Measurements from ENCODE around the gene INPP5B. TPM values are rescaled to one million over a fixed set of nuclear protein-coding genes. Genes with fewer than 3 reads are reported as not detected.

INPP5B gene
- total and polyA plus RNA-seq, 2 donors: 23.1 to 24.8 TPM

DNA sequence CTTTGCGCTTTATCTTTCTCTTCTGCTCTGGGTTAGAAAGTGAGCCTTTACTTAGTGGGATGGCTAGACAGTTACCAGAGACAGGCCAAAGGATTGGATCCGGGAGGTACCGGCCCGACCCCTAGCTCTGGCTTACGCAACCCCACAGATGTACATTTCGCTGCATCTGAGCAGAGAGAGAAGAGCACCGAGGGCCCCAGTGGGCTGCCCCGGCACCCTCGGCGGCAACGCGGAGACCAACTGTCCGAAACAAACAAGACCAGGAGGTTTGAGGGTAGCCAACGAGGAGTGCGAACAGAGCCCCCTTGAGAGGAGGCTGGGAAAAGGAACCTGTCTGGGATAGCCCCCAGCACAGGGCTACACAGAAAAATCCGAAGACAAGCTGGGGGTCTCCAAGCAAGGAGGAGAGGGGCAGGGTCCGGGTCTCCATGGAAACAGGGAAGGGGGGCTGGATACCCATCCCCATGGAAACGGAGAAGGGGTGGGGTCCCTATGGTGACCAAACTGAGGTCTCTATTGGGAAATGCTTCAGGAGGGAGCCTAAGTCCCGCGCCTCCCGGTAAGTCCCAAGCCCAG lies 87.8 kb downstream of the INPP5B start:
- Histone ChIP-seq H3K36me3 (ENCODE audit: control insufficient read depth in 2 of 2, insufficient read depth in 2 of 2, low read length in 1 of 2) (peaks cover 10 to 16% of the 10 kb centered on the region in 2 donors), H3K4me1 (ENCODE audit: control insufficient read depth in 2 of 2, insufficient read depth in 2 of 2, low read length in 2 of 2) (peaks cover 6 to 10% of the 10 kb centered on the region in 2 donors), H3K27me3 (ENCODE audit: control insufficient read depth in 2 of 2, insufficient read depth in 1 of 2, low read length in 1 of 2) (no peaks in the 10 kb centered on the region), H3K27ac (ENCODE audit: low read depth in 1 of 2, low read length in 1 of 2) (peak overlapping the region; percentile 65 to 89), H3K9me3 (ENCODE audit: control insufficient read depth in 2 of 2, insufficient read depth in 1 of 2, low read length in 1 of 2) (no peaks in the 10 kb centered on the region), H3K4me3 (ENCODE audit: low read length in 2 of 2) (peak overlapping the region; percentile 84 to 95)
- WGBS: 3% methylated on average over 21 of the region's 21 CpGs
- DNase-seq (ENCODE audit: low read depth in 6 of 9, low spot score in 9 of 9): peak in 1 of 9 donors; percentile 14

DNA sequence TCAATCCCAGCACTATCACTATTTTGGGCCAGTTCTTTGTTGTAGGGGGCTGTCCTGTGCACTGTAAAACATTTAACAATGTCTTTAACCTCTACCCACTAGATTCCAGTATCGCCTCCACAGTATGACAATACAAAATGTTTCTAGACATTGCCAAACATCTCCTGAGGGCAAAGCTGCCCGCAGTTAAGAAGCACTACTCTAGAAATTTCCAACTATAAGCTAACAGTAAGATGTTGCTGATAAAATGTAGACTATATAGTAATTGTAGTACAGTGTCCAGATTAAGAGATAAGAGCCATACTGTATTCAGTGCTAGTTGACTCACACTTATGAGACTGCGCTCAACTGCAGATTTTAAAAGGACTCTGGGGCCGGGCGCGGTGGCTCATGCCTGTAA lies 92.4 kb downstream of the INPP5B start:
- H3K9me3 ChIP-seq (ENCODE audit: control insufficient read depth in 2 of 2, insufficient read depth in 1 of 2, low read length in 1 of 2): no peaks in the 10 kb centered on the region
- DNase-seq (ENCODE audit: low read depth in 6 of 9, low spot score in 9 of 9): no peak
- no peak overlapping the region for H3K4me3 ChIP-seq (ENCODE audit: low read length in 2 of 2)
- peaks cover 7 to 12% of the 10 kb centered on the region in 2 donors for H3K4me1 ChIP-seq (ENCODE audit: control insufficient read depth in 2 of 2, insufficient read depth in 2 of 2, low read length in 2 of 2)
- WGBS: 99% methylated on average over 6 of the region's 6 CpGs
- H3K27ac ChIP-seq (ENCODE audit: low read depth in 1 of 2, low read length in 1 of 2): no peak overlapping the region
- H3K27me3 ChIP-seq (ENCODE audit: control insufficient read depth in 2 of 2, insufficient read depth in 1 of 2, low read length in 1 of 2): no peaks in the 10 kb centered on the region
- peaks cover 7 to 12% of the 10 kb centered on the region in 2 donors for H3K36me3 ChIP-seq (ENCODE audit: control insufficient read depth in 2 of 2, insufficient read depth in 2 of 2, low read length in 1 of 2)

DNA sequence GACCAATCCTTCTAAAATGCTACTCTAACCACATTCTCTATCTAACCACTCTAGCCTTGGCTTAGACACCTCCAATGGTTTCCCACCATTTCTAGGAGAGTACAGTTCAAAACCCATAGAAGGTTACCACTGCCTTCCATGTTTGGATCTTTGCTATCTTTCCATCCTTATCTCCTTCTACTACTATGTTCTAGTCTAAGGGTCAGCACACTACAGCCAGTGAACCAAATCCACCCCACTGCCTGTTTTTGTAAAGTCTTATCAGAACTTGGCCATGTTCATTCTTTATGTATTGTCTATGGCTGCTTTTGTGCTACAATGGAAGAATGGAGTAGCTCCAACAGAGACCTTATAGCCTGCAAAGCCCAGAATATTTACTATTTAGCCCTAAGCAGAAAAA lies 93.7 kb downstream of the INPP5B start:
- Histone ChIP-seq H3K27me3 (ENCODE audit: control insufficient read depth in 2 of 2, insufficient read depth in 1 of 2, low read length in 1 of 2) (no peaks in the 10 kb centered on the region), H3K27ac (ENCODE audit: low read depth in 1 of 2, low read length in 1 of 2) (no peak overlapping the region), H3K9me3 (ENCODE audit: control insufficient read depth in 2 of 2, insufficient read depth in 1 of 2, low read length in 1 of 2) (no peaks in the 10 kb centered on the region), H3K4me3 (ENCODE audit: low read length in 2 of 2) (no peak overlapping the region), H3K36me3 (ENCODE audit: control insufficient read depth in 2 of 2, insufficient read depth in 2 of 2, low read length in 1 of 2) (peaks cover 7 to 12% of the 10 kb centered on the region in 2 donors), H3K4me1 (ENCODE audit: control insufficient read depth in 2 of 2, insufficient read depth in 2 of 2, low read length in 2 of 2) (peaks cover 2 to 6% of the 10 kb centered on the region in 2 donors)
- no peak for DNase-seq (ENCODE audit: low read depth in 6 of 9, low spot score in 9 of 9)

GRCh38 chr1:37851782-37852210 lies 95.1 kb downstream of the INPP5B start:
- peaks cover 6 to 8% of the 10 kb centered on the region in 2 donors for H3K4me1 ChIP-seq (ENCODE audit: control insufficient read depth in 2 of 2, insufficient read depth in 2 of 2, low read length in 2 of 2)
- H3K9me3 ChIP-seq (ENCODE audit: control insufficient read depth in 2 of 2, insufficient read depth in 1 of 2, low read length in 1 of 2): no peaks in the 10 kb centered on the region
- peaks cover 0 to 13% of the 10 kb centered on the region in 2 donors for H3K36me3 ChIP-seq (ENCODE audit: control insufficient read depth in 2 of 2, insufficient read depth in 2 of 2, low read length in 1 of 2)
- no peak overlapping the region for H3K4me3 ChIP-seq (ENCODE audit: low read length in 2 of 2)
- H3K27me3 ChIP-seq (ENCODE audit: control insufficient read depth in 2 of 2, insufficient read depth in 1 of 2, low read length in 1 of 2): no peaks in the 10 kb centered on the region
- WGBS: 46% methylated on average over 2 of the region's 2 CpGs
- H3K27ac ChIP-seq (ENCODE audit: low read depth in 1 of 2, low read length in 1 of 2): no peak overlapping the region
- no peak for DNase-seq (ENCODE audit: low read depth in 6 of 9, low spot score in 9 of 9)

GRCh38 chr1:37851262-37851661 lies 95.6 kb downstream of the INPP5B start:
- no peaks in the 10 kb centered on the region for H3K27me3 ChIP-seq (ENCODE audit: control insufficient read depth in 2 of 2, insufficient read depth in 1 of 2, low read length in 1 of 2)
- no peak for DNase-seq (ENCODE audit: low read depth in 6 of 9, low spot score in 9 of 9)
- H3K36me3 ChIP-seq (ENCODE audit: control insufficient read depth in 2 of 2, insufficient read depth in 2 of 2, low read length in 1 of 2): peaks cover 0 to 13% of the 10 kb centered on the region in 2 donors
- peak overlapping the region in 1 of 2 donors; percentile 5 for H3K27ac ChIP-seq (ENCODE audit: low read depth in 1 of 2, low read length in 1 of 2)
- no peaks in the 10 kb centered on the region for H3K9me3 ChIP-seq (ENCODE audit: control insufficient read depth in 2 of 2, insufficient read depth in 1 of 2, low read length in 1 of 2)
- peaks cover 7 to 12% of the 10 kb centered on the region in 2 donors for H3K4me1 ChIP-seq (ENCODE audit: control insufficient read depth in 2 of 2, insufficient read depth in 2 of 2, low read length in 2 of 2)
- H3K4me3 ChIP-seq (ENCODE audit: low read length in 2 of 2): no peak overlapping the region

DNA sequence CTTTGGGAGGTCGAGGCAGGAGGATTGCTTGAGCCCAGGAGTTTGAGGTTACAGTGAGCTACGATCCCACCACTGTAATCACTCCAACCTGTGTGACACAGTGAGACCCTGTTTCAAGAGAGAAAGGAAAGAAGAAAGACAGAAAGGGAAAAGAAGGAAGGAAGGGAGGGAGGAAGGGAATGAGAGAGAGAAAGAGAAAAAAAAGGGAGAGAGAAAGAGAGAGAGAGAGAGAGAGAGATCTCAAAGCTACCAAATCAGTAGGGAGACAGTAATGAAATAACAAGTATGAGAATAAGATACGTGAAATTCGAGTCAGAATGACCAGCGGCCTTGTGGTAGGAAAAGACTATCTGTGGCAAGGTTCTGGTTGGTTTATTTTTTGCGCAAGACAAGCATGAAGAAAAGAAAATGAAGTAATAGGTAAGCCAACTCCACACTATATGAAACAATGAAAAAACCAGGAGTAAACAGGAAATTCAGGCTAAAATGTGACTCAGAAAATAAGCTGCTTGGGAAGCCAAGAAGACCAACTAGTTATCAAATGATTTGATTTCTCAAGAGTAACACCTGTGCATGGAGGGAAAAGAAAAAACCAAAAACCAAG lies 96.4 kb downstream of the INPP5B start:
- Histone ChIP-seq H3K4me3 (ENCODE audit: low read length in 2 of 2) (no peak overlapping the region), H3K9me3 (ENCODE audit: control insufficient read depth in 2 of 2, insufficient read depth in 1 of 2, low read length in 1 of 2) (no peaks in the 10 kb centered on the region), H3K4me1 (ENCODE audit: control insufficient read depth in 2 of 2, insufficient read depth in 2 of 2, low read length in 2 of 2) (peaks cover 7 to 14% of the 10 kb centered on the region in 2 donors), H3K27ac (ENCODE audit: low read depth in 1 of 2, low read length in 1 of 2) (no peak overlapping the region), H3K36me3 (ENCODE audit: control insufficient read depth in 2 of 2, insufficient read depth in 2 of 2, low read length in 1 of 2) (peaks cover 0 to 13% of the 10 kb centered on the region in 2 donors), H3K27me3 (ENCODE audit: control insufficient read depth in 2 of 2, insufficient read depth in 1 of 2, low read length in 1 of 2) (no peaks in the 10 kb centered on the region)
- DNase-seq (ENCODE audit: low read depth in 6 of 9, low spot score in 9 of 9): no peak
- 96% methylated on average over 6 of the region's 6 CpGs for WGBS

DNA sequence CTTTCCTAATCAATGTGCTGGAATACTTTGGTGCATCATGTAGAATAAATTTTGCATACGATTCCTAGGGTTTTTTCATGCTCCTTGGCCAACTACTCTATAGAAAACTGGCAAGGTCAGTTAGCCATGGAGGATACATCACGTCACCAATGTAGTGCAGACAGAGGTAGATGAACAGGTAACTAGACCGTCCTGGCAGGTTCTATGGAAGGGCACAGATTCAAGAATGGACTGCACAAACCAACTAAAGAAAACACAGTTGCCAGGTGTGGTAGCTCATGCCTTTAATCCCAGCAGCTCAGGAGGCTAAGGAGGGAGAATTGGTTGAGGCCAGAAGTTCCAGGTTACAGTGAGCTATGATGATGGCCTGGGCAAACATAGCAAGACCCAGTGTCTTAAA lies 97.4 kb downstream of the INPP5B start:
- DNase-seq (ENCODE audit: low read depth in 6 of 9, low spot score in 9 of 9): no peak
- Histone ChIP-seq H3K9me3 (ENCODE audit: control insufficient read depth in 2 of 2, insufficient read depth in 1 of 2, low read length in 1 of 2) (no peaks in the 10 kb centered on the region), H3K4me1 (ENCODE audit: control insufficient read depth in 2 of 2, insufficient read depth in 2 of 2, low read length in 2 of 2) (peaks cover 7 to 14% of the 10 kb centered on the region in 2 donors), H3K36me3 (ENCODE audit: control insufficient read depth in 2 of 2, insufficient read depth in 2 of 2, low read length in 1 of 2) (peaks cover 0 to 9% of the 10 kb centered on the region in 2 donors), H3K27me3 (ENCODE audit: control insufficient read depth in 2 of 2, insufficient read depth in 1 of 2, low read length in 1 of 2) (no peaks in the 10 kb centered on the region), H3K27ac (ENCODE audit: low read depth in 1 of 2, low read length in 1 of 2) (no peak overlapping the region), H3K4me3 (ENCODE audit: low read length in 2 of 2) (no peak overlapping the region)
- WGBS: 99% methylated on average over 3 of the region's 3 CpGs

DNA sequence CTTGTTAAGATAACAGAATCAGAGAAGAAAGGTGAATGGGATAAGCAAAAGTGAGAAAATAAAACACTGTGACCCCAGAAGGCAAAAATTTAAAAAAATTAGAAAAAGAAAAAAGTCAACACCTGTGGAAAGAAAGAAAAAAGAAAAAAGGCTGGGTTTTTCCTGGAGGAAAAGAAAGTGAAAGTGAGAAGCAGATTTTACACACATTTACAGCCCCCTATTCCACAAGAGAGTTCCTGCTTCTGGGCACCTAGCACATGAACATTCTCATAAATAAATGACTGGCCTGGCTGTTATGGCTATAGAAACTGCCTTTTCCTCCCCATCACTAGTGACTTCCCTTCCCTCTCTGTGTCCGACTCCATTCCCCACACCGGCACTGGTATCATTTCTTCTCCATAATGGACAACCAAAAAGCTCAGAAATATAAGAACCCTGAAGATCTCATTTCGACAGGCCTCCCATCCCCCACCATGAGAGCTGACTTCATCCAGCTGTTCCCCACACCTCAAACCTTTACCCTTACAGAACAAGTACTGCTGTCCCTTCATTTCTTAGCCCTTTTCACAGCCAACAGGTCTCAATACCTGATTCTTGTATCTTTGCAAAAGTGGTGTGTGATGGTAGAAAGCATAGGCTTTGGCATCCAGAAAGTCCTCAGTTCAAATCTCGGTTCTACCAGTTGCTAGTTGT lies 100.1 kb downstream of the INPP5B start:
- Histone ChIP-seq H3K4me3 (ENCODE audit: low read length in 2 of 2) (no peak overlapping the region), H3K4me1 (ENCODE audit: control insufficient read depth in 2 of 2, insufficient read depth in 2 of 2, low read length in 2 of 2) (peaks cover 6 to 14% of the 10 kb centered on the region in 2 donors), H3K27ac (ENCODE audit: low read depth in 1 of 2, low read length in 1 of 2) (no peak overlapping the region), H3K9me3 (ENCODE audit: control insufficient read depth in 2 of 2, insufficient read depth in 1 of 2, low read length in 1 of 2) (no peaks in the 10 kb centered on the region), H3K36me3 (ENCODE audit: control insufficient read depth in 2 of 2, insufficient read depth in 2 of 2, low read length in 1 of 2) (peaks cover 0 to 7% of the 10 kb centered on the region in 2 donors), H3K27me3 (ENCODE audit: control insufficient read depth in 2 of 2, insufficient read depth in 1 of 2, low read length in 1 of 2) (no peaks in the 10 kb centered on the region)
- no peak for DNase-seq (ENCODE audit: low read depth in 6 of 9, low spot score in 9 of 9)
- WGBS: 36% methylated on average over 4 of the region's 4 CpGs

- no peak for DNase-seq (ENCODE audit: low read depth in 6 of 9, low spot score in 9 of 9)
- H3K4me1 ChIP-seq (ENCODE audit: control insufficient read depth in 2 of 2, insufficient read depth in 2 of 2, low read length in 2 of 2): peaks cover 5 to 8% of the 10 kb centered on the region in 2 donors
- no peak overlapping the region for H3K4me3 ChIP-seq (ENCODE audit: low read length in 2 of 2)
- H3K27ac ChIP-seq (ENCODE audit: low read depth in 1 of 2, low read length in 1 of 2): no peak overlapping the region
- peaks cover 6 to 13% of the 10 kb centered on the region in 2 donors for H3K36me3 ChIP-seq (ENCODE audit: control insufficient read depth in 2 of 2, insufficient read depth in 2 of 2, low read length in 1 of 2)
- H3K9me3 ChIP-seq (ENCODE audit: control insufficient read depth in 2 of 2, insufficient read depth in 1 of 2, low read length in 1 of 2): no peaks in the 10 kb centered on the region
- H3K27me3 ChIP-seq (ENCODE audit: control insufficient read depth in 2 of 2, insufficient read depth in 1 of 2, low read length in 1 of 2): no peaks in the 10 kb centered on the region
- WGBS: 74% methylated on average over 3 of the region's 3 CpGs
Observed at GRCh38 chr1:37845786-37846185, 101.1 kb downstream of the INPP5B start.
